ENCODE measurements around the gene ZRANB3.

DNA sequence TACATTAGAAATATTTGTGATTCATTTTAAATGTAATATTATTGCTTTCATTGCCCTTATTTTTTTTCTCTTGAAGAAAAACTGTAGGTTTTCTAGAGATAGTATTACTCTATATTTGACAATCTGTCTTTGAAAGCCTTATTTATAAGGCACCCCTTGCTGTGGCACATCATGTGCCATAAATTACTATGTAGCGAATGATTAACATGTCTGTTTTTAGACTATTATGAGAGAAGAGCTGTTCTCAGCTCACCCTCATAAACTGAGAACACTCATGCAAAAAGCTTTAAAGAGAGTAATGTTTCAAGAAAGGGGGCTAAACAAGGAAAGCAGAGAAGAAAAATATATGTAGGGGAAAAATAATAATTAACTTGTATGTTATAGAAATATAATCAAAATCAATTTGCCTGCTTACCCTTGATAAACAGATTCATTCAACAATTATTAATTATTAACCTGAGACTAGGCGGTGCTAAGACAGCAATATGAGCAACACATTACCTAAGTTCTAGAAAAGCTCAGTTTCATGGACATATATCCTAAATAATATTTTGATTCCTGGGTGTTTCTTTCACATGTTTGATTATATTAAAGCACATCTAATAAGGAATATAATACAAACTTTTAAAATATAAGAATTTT lies 409.9 kb downstream of the ZRANB3 start:
- TF ChIP-seq EZH2 (IDR thresholded peaks at IDR 0.05; ENCODE audit: insufficient read depth, poor library complexity, severe bottlenecking), result no peak
- no peak for TF ChIP-seq EZH2phosphoT487 (IDR thresholded peaks at IDR 0.05; ENCODE audit: insufficient read depth, low read depth)

All from GM23248 (cell line).